Skeletal muscle satellite cell (primary cell): ENCODE results near the gene ROBO2.

Source experiments
- H3K27me3 ChIP-seq: 2 replicates; pipeline ENCODE4 v1.7.0; 2013; ENCODE audit warnings: low read length; ENCODE audit not compliant: control insufficient read depth, insufficient read depth
- H3K36me3 ChIP-seq: 2 replicates; pipeline ENCODE4 v1.7.0; 2013; ENCODE audit warnings: mild to moderate bottlenecking, control low read depth, low read length; ENCODE audit not compliant: insufficient read depth
- H3K4me1 ChIP-seq: 2 replicates; pipeline ENCODE4 v1.7.0; 2013; ENCODE audit warnings: low read length; ENCODE audit not compliant: control insufficient read depth, insufficient read depth
- H3K4me2 ChIP-seq: 2 replicates; pipeline ENCODE4 v1.7.0; 2013; ENCODE audit warnings: mild to moderate bottlenecking, low read length
- H3K4me3 ChIP-seq: 2 replicates; pipeline ENCODE4 v1.7.0; 2013; ENCODE audit warnings: low read length
- H3K9ac ChIP-seq: 2 replicates; pipeline ENCODE4 v1.7.0; 2013; ENCODE audit warnings: mild to moderate bottlenecking, low read depth, low read length, moderate library complexity
- H3K9me3 ChIP-seq: replicated peaks from 2 replicates; pipeline ENCODE4 v1.7.0; 2013; ENCODE audit warnings: mild to moderate bottlenecking, control low read depth, low read length

The ROBO2 gene

DNA sequence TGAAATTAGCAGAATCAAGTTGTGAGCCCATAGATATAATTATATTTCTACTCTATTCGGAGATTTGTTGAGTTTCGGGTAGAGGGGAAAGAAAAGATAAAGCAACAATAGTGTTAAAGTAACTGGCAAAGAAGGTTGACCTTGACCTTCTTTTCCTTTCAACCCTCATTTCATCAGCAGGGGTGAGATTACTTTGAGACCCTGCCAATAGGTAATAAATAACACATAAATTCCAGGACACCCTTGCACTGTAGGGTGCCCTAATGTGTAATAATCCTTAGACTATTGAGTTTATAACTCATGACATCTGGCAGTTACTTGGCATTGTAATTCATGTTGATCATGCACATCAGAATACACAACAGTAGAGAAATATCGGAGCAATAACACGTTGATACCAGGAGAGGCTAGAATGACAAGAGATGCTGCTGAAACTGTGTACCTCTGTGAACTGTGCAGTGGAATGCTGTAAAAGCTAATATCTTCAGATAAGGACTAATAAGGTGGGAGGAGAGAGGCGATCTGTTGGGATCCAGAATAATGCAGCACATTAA is 426.7 kb downstream of the ROBO2 start:
- Histone ChIP-seq H3K4me2 (no peak overlapping the region), H3K9ac (no peak overlapping the region), H3K27me3 (no peaks in the 10 kb centered on the region), H3K4me1 (no peaks in the 10 kb centered on the region), H3K9me3 (no peaks in the 10 kb centered on the region), H3K36me3 (no peaks in the 10 kb centered on the region), H3K4me3 (no peak overlapping the region)

DNA sequence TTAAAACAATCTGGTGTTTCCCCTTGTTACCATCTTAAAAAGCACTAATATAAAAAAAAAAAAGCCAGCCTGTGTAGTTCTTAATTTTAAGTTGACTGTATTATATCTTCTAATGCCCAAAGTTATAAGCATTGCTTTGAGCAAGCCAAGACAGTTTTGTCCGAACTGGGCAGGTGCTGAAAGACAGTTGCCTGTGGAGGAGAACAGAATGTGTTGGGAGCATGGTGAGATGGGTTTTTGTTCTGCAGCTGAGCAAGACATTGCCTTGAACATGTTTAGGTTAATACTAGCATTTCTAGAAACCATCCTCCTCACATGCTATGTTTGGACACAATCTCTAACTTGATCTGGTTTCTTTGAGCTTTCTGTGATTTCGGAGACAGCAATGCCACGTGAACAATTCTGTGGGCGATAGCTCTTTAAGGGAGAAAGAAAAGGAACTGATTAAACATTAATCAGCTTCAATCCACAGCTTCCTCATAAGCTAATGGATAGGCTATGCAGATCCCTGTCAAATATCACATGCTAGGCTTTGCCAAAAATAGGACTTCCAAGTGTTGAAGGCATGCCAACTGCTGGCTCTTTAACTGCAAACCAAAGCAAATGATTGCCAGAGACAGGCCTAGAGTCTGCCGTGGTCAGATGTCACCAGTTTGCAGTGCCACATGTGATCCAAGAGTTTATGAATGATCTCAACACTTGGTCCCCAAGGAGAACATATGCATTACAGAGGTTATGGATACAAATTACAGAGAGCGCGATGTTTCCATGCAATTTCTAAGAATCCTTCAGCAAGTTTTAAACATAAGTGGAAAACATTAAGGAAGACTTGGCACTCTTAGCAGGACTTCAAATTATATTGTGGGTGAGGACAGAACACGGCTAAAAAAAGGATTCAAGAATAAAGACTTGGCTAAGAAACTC is 428.1 kb downstream of the ROBO2 start:
- no peaks in the 10 kb centered on the region for H3K4me1 ChIP-seq
- no peaks in the 10 kb centered on the region for H3K36me3 ChIP-seq
- no peak overlapping the region for H3K4me3 ChIP-seq
- no peak overlapping the region for H3K9ac ChIP-seq
- no peaks in the 10 kb centered on the region for H3K27me3 ChIP-seq
- H3K9me3 ChIP-seq: no peaks in the 10 kb centered on the region
- H3K4me2 ChIP-seq: no peak overlapping the region

DNA sequence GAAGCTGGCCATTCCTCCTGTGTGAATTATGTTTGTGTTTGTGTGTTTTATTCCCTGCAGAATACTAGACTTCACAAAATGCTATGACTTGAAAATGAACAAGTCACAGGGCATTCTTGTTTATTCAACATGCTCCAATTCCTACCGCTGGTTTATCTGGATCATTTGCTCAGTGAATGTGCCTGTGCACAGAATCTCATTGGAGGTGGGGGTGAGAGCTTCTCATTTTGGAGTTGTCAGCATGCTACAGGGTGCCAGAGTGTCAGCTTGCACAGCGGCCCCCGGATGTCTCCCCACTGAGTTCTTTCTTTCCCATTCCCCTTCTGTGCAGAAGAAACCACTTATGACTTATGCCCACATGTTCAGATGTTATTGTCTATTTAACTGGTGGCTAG is 428.7 kb downstream of the ROBO2 start:
- Histone ChIP-seq H3K4me1 (no peaks in the 10 kb centered on the region), H3K9ac (no peak overlapping the region), H3K36me3 (no peaks in the 10 kb centered on the region), H3K27me3 (no peaks in the 10 kb centered on the region), H3K4me2 (no peak overlapping the region), H3K4me3 (no peak overlapping the region), H3K9me3 (no peaks in the 10 kb centered on the region)

DNA sequence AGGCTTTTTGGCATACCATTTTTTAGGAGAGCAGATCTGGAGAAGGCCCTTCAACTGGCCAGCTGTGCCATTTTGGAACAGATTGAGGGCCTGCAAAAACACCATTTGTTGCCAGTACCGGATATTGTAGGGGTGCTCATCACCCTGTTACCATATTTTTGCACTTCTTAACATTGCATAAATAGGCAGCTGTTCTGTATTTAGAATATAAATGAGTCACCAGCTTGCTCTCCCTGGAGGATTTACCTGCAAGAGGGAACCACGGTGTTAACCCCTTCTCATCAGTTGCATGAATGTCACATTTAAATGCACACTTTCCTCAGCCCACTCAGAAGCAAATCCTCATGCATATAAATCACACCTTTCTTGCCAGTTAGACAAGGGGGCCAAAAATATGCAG is 435.6 kb downstream of the ROBO2 start:
- Histone ChIP-seq H3K4me1 (no peaks in the 10 kb centered on the region), H3K4me2 (no peak overlapping the region), H3K36me3 (no peaks in the 10 kb centered on the region), H3K9ac (no peak overlapping the region), H3K9me3 (no peaks in the 10 kb centered on the region), H3K27me3 (no peaks in the 10 kb centered on the region), H3K4me3 (no peak overlapping the region)

DNA sequence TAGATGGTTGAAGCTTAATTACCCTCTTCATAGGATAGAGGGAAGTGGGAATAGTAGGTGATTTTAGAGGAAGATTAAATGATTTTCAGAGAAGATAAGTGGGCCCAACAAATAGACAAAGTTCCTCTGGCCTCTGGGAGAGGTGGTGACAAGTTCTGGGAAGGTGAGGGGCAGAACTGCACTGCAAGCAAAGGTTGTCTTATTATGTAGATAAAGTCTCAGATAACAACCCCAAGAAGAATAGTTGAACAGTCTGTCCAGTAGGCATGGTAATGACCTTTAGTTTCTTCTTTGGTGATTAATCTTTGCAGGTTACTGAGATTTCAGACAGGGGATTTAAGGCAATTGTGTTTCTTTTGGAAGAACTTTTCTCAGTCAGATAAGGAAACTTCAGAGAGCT is 439.1 kb downstream of the ROBO2 start:
- H3K4me1 ChIP-seq: no peaks in the 10 kb centered on the region
- H3K9me3 ChIP-seq: no peaks in the 10 kb centered on the region
- H3K9ac ChIP-seq: no peak overlapping the region
- no peaks in the 10 kb centered on the region for H3K36me3 ChIP-seq
- H3K4me3 ChIP-seq: no peak overlapping the region
- no peaks in the 10 kb centered on the region for H3K27me3 ChIP-seq
- no peak overlapping the region for H3K4me2 ChIP-seq

DNA sequence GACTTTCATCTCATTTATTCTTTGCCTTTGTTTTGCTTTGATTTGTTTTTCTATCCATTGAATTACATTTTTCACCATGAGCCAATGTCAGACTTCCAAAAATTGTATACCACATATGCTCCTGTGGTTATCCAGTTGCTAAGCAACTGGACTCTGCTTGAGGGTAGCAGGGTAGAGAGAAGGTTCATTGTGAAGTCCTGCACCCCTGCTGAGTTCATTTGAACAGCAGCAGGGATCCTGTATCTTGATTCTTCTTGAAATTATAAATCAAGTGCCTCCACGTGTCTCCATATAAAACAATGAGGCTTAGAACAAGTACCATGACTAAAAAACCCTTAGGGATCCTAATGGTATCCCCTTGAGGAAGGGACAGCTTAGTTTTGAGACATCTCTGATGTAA is 449.3 kb downstream of the ROBO2 start:
- Histone ChIP-seq H3K4me2 (no peak overlapping the region), H3K36me3 (no peaks in the 10 kb centered on the region), H3K4me1 (no peaks in the 10 kb centered on the region), H3K9ac (no peak overlapping the region), H3K4me3 (no peak overlapping the region), H3K9me3 (no peaks in the 10 kb centered on the region), H3K27me3 (no peaks in the 10 kb centered on the region)

DNA sequence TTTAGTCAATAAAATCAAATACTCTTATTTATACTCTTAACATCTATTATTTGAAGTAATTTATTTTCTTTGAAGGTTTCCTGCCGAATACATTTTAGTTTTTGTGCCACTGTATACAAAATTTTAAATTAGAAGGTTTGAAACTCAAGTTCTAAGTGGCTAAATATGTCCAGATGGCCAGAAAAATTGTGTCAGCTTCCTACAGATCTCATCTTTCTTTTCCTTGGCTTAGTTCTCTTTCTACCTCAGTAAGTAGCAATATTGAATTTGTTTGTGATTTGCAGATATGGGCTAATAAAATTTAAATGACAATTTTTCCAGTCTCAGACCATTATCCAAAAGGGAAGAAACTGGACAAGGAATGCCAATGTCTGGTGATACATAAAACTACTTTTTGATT is 452.1 kb downstream of the ROBO2 start:
- Histone ChIP-seq H3K4me1 (no peaks in the 10 kb centered on the region), H3K27me3 (no peaks in the 10 kb centered on the region), H3K36me3 (no peaks in the 10 kb centered on the region), H3K9ac (no peak overlapping the region), H3K9me3 (no peaks in the 10 kb centered on the region), H3K4me2 (no peak overlapping the region), H3K4me3 (no peak overlapping the region)

DNA sequence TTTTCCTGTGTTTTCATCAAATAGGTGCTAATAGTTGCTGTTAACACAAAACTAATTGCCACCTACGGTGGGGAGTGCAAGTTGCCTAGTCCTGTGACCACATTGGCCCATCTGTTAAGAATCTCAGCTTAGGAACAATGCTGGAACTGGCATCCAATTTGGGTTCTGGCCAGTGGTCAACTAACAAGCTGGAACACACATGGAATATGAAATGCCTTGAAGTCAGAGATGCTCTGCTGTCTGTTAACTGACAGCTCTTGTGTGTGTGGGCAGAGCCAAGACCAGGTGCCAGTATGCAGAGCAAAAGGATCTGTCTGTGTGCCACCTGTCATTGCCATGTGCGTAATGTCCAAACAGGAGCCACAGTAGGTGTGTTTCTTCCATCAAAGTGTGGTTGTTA is 460.8 kb downstream of the ROBO2 start:
- no peaks in the 10 kb centered on the region for H3K36me3 ChIP-seq
- no peaks in the 10 kb centered on the region for H3K4me1 ChIP-seq
- no peaks in the 10 kb centered on the region for H3K9me3 ChIP-seq
- H3K9ac ChIP-seq: no peak overlapping the region
- H3K27me3 ChIP-seq: no peaks in the 10 kb centered on the region
- H3K4me3 ChIP-seq: no peak overlapping the region
- H3K4me2 ChIP-seq: no peak overlapping the region

DNA sequence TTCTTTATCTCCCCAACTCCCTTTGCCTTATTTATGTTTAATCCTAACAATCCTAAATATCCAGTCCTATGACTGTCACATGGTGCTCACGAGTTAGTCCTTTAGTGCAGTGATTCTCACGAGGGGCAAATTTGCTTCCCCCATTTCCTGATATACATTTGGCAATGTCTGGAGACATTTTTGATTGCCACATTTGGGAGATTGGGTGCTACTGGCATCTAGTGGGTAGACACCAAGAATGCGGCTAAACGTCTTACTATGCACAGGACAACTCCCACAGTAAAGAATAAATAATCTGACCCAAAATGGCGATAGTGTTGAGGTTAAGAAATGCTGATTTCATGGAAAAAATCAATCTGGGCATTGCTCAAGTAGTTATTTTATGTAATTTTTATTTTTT is 466.5 kb downstream of the ROBO2 start:
- H3K9ac ChIP-seq: no peak overlapping the region

DNA sequence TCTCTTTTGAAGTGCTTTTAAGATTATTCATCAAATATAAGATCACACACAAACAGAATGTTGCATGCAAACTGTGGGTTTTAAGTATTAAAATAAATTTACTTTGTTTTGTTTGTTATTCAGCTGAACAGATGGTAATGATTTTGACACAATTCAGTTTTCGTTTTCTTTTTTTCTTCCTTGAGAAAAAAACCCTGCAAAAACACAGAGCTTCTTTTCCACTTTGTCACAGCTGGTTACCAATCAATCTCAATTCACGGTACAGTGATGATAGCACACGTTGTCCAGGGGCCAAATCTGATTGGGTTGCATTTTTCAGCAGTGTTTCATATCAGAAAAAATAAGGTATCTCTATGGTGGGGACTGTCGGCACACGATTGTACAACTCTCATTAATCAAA is 473.6 kb downstream of the ROBO2 start:
- Histone ChIP-seq H3K36me3 (no peaks in the 10 kb centered on the region), H3K4me1 (peaks cover 3% of the 10 kb centered on the region), H3K27me3 (no peaks in the 10 kb centered on the region), H3K9ac (no peak overlapping the region), H3K4me3 (no peak overlapping the region), H3K9me3 (no peaks in the 10 kb centered on the region), H3K4me2 (peak overlapping the region; percentile 28)

More for the DNA sequence above, 466.5 kb downstream of the ROBO2 start:
- H3K4me1 ChIP-seq: no peaks in the 10 kb centered on the region
- H3K4me2 ChIP-seq: no peak overlapping the region
- H3K36me3 ChIP-seq: no peaks in the 10 kb centered on the region
- no peak overlapping the region for H3K4me3 ChIP-seq
- no peaks in the 10 kb centered on the region for H3K27me3 ChIP-seq
- no peaks in the 10 kb centered on the region for H3K9me3 ChIP-seq

DNA sequence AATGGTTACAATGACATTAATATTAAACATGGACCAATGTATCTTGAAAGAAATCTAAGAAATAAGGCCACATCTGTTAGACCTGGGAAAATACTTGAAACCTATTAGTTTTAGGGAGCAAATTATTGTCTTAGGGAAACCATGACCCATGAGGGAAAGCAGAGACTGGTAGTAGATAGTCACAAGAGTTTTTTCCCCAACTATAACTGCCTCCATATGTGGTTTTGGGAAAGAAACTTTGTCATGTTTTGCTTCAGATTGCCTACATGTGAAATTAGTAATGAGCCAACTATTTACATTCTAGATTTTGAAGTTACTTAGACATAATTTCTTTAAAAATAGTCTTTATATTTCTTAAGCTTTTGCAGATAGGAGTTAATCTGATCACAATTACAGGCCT is 474.9 kb downstream of the ROBO2 start:
- H3K9me3 ChIP-seq: no peaks in the 10 kb centered on the region

DNA sequence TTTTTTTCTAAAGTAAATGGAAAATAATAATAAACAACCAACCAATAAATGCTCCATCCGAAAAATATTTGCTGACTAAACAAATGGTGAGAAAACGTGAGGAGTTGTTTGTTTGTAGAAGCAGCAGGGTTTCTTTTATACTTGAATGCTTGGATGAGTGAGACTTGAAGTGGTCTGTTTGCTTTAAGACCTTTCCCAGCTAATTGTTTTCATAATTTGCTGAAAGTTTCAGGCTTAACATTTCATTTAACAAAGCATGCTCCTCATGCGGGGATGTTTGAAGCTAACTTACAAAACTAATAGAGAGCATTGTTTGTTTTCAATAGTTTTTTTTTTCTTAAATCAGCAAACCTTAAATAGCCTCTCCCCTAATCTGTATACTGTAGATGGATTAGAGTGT is 484.6 kb downstream of the ROBO2 start:
- Histone ChIP-seq H3K4me3 (no peak overlapping the region), H3K4me1 (no peaks in the 10 kb centered on the region), H3K36me3 (no peaks in the 10 kb centered on the region), H3K9me3 (no peaks in the 10 kb centered on the region), H3K27me3 (no peaks in the 10 kb centered on the region), H3K9ac (no peak overlapping the region), H3K4me2 (no peak overlapping the region)

More for the DNA sequence above, 474.9 kb downstream of the ROBO2 start:
- no peak overlapping the region for H3K4me3 ChIP-seq
- H3K9ac ChIP-seq: no peak overlapping the region
- H3K4me1 ChIP-seq: peaks cover 3% of the 10 kb centered on the region
- no peak overlapping the region for H3K4me2 ChIP-seq
- no peaks in the 10 kb centered on the region for H3K27me3 ChIP-seq
- H3K36me3 ChIP-seq: no peaks in the 10 kb centered on the region
